ENCODE measurements around the gene RUBCNL.
A peak's percentile ranks its signal among the peaks of the same experiment; 100 is the strongest.

Gene RUBCNL

GRCh38 chr13:46345398-46345797, 41.7 kb downstream of the RUBCNL start:
- H3F3A ChIP-seq (ENCODE audit: insufficient read depth, low read length) = 0 out of 2 replicates have a peak, but pooled peaks cover 3% of the 10 kb centered on the region
- H3K4me1 ChIP-seq (ENCODE audit: insufficient read depth, low read length, severe bottlenecking) = peaks cover 7% of the 10 kb centered on the region
- peaks cover 100% of the 10 kb centered on the region for H3K36me3 ChIP-seq (ENCODE audit: insufficient read depth, low read length)
- no peaks in the 10 kb centered on the region for H3K9me2 ChIP-seq (ENCODE audit: low read depth, low read length)
- TF ChIP-seq EZH2 (IDR thresholded peaks at IDR 0.05; ENCODE audit: borderline replicate concordance, low read length) (no peak), CTCF (IDR thresholded peaks at IDR 0.05; ENCODE audit: low read length) (no peak)
- H2AFZ ChIP-seq (ENCODE audit: low read length) = no peak overlapping the region
- no peak overlapping the region for H3K27ac ChIP-seq (ENCODE audit: low read depth, low read length, poor library complexity, severe bottlenecking)
- no peak overlapping the region for H3K9ac ChIP-seq (ENCODE audit: low read length)
- no peak overlapping the region for H3K4me2 ChIP-seq (ENCODE audit: low read length)
- H4K20me1 ChIP-seq (ENCODE audit: insufficient read depth, low read length) = no peaks in the 10 kb centered on the region
- no peaks in the 10 kb centered on the region for H3K9me3 ChIP-seq (ENCODE audit: low read length)
- H3K4me3 ChIP-seq (ENCODE audit: low read depth, low read length, poor library complexity, severe bottlenecking) = no peak overlapping the region
- no peaks in the 10 kb centered on the region for H3K79me2 ChIP-seq (ENCODE audit: insufficient read depth, low read length)
- H3K27me3 ChIP-seq (ENCODE audit: insufficient read depth, low read length) = no peaks in the 10 kb centered on the region

- peaks cover 7% of the 10 kb centered on the region for H3K4me1 ChIP-seq (ENCODE audit: insufficient read depth, low read length, severe bottlenecking)
- no peaks in the 10 kb centered on the region for H3K27me3 ChIP-seq (ENCODE audit: insufficient read depth, low read length)
- H3K4me3 ChIP-seq (ENCODE audit: low read depth, low read length, poor library complexity, severe bottlenecking) = no peak overlapping the region
- no peak overlapping the region for H2AFZ ChIP-seq (ENCODE audit: low read length)
- H4K20me1 ChIP-seq (ENCODE audit: insufficient read depth, low read length) = no peaks in the 10 kb centered on the region
- H3K4me2 ChIP-seq (ENCODE audit: low read length) = no peak overlapping the region
- H3K9me3 ChIP-seq (ENCODE audit: low read length) = no peaks in the 10 kb centered on the region
- no peak overlapping the region for H3K9ac ChIP-seq (ENCODE audit: low read length)
- TF ChIP-seq CTCF (IDR thresholded peaks at IDR 0.05; ENCODE audit: low read length) (no peak), EZH2 (IDR thresholded peaks at IDR 0.05; ENCODE audit: borderline replicate concordance, low read length) (no peak)
- H3F3A ChIP-seq (ENCODE audit: insufficient read depth, low read length) = 0 out of 2 replicates have a peak, but pooled peaks cover 3% of the 10 kb centered on the region
- H3K36me3 ChIP-seq (ENCODE audit: insufficient read depth, low read length) = peaks cover 100% of the 10 kb centered on the region
- H3K27ac ChIP-seq (ENCODE audit: low read depth, low read length, poor library complexity, severe bottlenecking) = peak overlapping the region; percentile 7
- H3K9me2 ChIP-seq (ENCODE audit: low read depth, low read length) = no peaks in the 10 kb centered on the region
- no peaks in the 10 kb centered on the region for H3K79me2 ChIP-seq (ENCODE audit: insufficient read depth, low read length)
Observed at GRCh38 chr13:46343279-46343994, 43.6 kb downstream of the RUBCNL start.

GRCh38 chr13:46342538-46342937, 44.5 kb downstream of the RUBCNL start:
- H3K36me3 ChIP-seq (ENCODE audit: insufficient read depth, low read length) = peaks cover 100% of the 10 kb centered on the region
- 0 out of 2 replicates have a peak, but pooled peaks cover 3% of the 10 kb centered on the region for H3F3A ChIP-seq (ENCODE audit: insufficient read depth, low read length)
- no peaks in the 10 kb centered on the region for H3K27me3 ChIP-seq (ENCODE audit: insufficient read depth, low read length)
- H3K4me2 ChIP-seq (ENCODE audit: low read length) = no peak overlapping the region
- H3K4me1 ChIP-seq (ENCODE audit: insufficient read depth, low read length, severe bottlenecking) = peaks cover 7% of the 10 kb centered on the region
- H3K9me3 ChIP-seq (ENCODE audit: low read length) = no peaks in the 10 kb centered on the region
- H3K27ac ChIP-seq (ENCODE audit: low read depth, low read length, poor library complexity, severe bottlenecking) = no peak overlapping the region
- no peak overlapping the region for H3K4me3 ChIP-seq (ENCODE audit: low read depth, low read length, poor library complexity, severe bottlenecking)
- no peak for TF ChIP-seq EZH2 (IDR thresholded peaks at IDR 0.05; ENCODE audit: borderline replicate concordance, low read length)
- peak; percentile 32; the same call in 1 of the 2 replicates for TF ChIP-seq CTCF (IDR thresholded peaks at IDR 0.05; ENCODE audit: low read length)
- no peak overlapping the region for H3K9ac ChIP-seq (ENCODE audit: low read length)
- H2AFZ ChIP-seq (ENCODE audit: low read length) = no peak overlapping the region
- H3K79me2 ChIP-seq (ENCODE audit: insufficient read depth, low read length) = no peaks in the 10 kb centered on the region
- no peaks in the 10 kb centered on the region for H3K9me2 ChIP-seq (ENCODE audit: low read depth, low read length)
- H4K20me1 ChIP-seq (ENCODE audit: insufficient read depth, low read length) = no peaks in the 10 kb centered on the region
